Activated CD4-positive, alpha-beta memory T cell treated with anti-CD3 and anti-CD28 coated beads for 36 hours (primary cell): ENCODE data around the gene RHBDL3. TPM values are rescaled to one million over a fixed set of nuclear protein-coding genes. Genes with fewer than 3 reads are reported as not detected.
"Not testable (repeated sequence)": the region's sequence is repeated elsewhere in the genome, so short reads cannot be mapped to it uniquely, and the experiment has no call there.

Experiments used
- CTCF ChIA-PET: fragments of 350-600 bp; sonication (Branson Sonifier 250); formaldehyde crosslinking; loops from one replicate; lab custom pipeline; 2021; ENCODE audit warnings: antibody characterized with exemption, inconsistent platforms; lab: Charles Lee
- POLR2A ChIA-PET: fragments of 350-600 bp; sonication (Branson Sonifier 250); formaldehyde crosslinking; loops from one replicate; lab custom pipeline; 2021; ENCODE audit warnings: antibody characterized with exemption; lab: Charles Lee
- DNase-seq: peaks from one replicate; pipeline ENCODE4 v3.0.0-alpha.2; 2020
- H3K27ac Mint-ChIP-seq: one replicate; pipeline ENCODE4 v1.8.0; 2021; ENCODE audit warnings: mixed read lengths
- H3K27me3 Mint-ChIP-seq: one replicate; pipeline ENCODE4 v1.8.0; 2021; ENCODE audit warnings: mixed read lengths
- H3K36me3 Mint-ChIP-seq: one replicate; pipeline ENCODE4 v1.8.0; 2021; ENCODE audit warnings: mixed read lengths
- H3K4me1 Mint-ChIP-seq: one replicate; pipeline ENCODE4 v1.8.0; 2021; ENCODE audit warnings: low read depth, mixed read lengths
- H3K4me3 Mint-ChIP-seq: one replicate; pipeline ENCODE4 v1.8.0; 2021; ENCODE audit warnings: mild to moderate bottlenecking, mixed read lengths
- H3K9me3 Mint-ChIP-seq: one replicate; pipeline ENCODE4 v1.8.0; 2021; ENCODE audit warnings: mixed read lengths
- intact Hi-C: fragments of 100-400 bp; cut with micrococcal nuclease; formaldehyde crosslinking; loops from one replicate; pipeline ENCODE4 v1.15.1; 2023
- total RNA-seq, 2 experiments: library from RNA; stranded (reverse); gene quantifications; one replicate each; pipeline ENCODE4 v1.2.3, GENCODE V29; 2021

RHBDL3 gene
- total RNA-seq, 2 experiments from 2014 or later = 0.17 TPM; not detected in 1

DNA sequence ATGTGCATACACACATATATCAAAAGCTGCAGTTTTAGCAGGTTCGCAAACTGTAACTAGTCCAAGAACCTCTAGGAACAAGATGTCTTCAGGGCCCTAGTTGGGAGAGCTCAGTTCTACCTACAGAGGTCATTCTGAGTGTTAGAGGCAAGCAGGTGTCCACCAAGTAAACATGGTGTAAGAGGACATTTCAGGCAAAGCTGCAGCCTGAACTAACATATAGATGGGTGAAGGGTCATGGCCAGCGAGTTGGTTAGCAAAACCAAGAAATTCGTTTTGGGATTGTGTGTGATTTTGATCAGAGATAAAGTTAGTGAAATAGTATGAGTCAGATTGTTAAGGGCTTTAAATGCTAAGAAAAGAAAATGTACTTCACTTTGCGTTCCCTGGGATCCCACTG, 51.7 kb downstream of the RHBDL3 start:
- peaks cover 8% of the 10 kb centered on the region for H3K27me3 Mint-ChIP-seq
- H3K4me1 Mint-ChIP-seq = no peaks in the 10 kb centered on the region
- no peaks in the 10 kb centered on the region for H3K9me3 Mint-ChIP-seq
- CTCF ChIA-PET = interaction anchor here (1.2 to 1.6 kb wide), 2 partner anchors 65 to 341 kb away, joined by 3 to 9 read pairs; no protein-coding TSS in a partner anchor
- H3K4me3 Mint-ChIP-seq = no peak overlapping the region
- POLR2A ChIA-PET = no interaction called here
- no peak for DNase-seq
- H3K27ac Mint-ChIP-seq = no peak overlapping the region
- H3K36me3 Mint-ChIP-seq = no peaks in the 10 kb centered on the region
- intact Hi-C loops = loop anchor here (5.0 kb wide), 1 partner anchor 50 kb away; the partner anchor contains the start of gene RHBDL3

DNA sequence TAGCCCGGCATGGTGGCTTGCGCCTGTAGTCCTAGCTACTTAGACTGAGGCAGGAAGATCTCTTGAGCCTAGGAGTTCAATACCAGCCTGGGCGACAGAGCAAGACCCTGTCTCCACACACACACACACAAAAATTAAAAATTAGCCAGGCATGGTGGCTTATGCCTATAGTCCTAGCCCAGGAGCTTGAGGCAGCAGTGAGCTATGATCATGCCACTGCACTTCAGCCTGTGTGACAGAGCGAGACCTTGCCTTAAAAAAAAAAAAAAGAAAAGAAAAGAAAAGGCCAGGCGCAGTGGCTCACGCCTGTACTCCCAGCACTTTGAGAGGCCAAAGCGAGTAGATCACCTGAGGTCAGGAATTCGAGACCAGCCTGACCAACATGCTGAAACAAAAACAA, 52.4 kb downstream of the RHBDL3 start:
- intact Hi-C loops = loop anchor here (5.0 kb wide), 1 partner anchor 51 kb away; the partner anchor contains the start of gene RHBDL3

DNA sequence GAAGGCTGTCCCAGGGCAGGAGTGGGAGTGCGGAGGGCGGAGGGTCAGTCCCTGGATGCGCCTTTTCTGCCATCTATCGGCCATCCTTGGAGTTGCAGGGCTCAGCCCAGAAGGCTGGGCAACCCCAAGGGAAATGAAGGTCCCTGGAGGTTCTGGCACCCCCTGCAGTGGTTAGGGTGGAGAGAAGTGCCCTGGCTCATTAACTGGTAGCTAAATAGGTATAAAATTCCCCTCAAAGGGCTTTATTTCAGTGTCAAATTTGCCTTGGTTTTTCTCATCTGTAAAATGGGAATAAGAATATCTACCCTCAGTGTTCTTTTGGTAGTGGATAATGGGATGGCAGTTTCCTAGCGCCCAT, 53.9 kb downstream of the RHBDL3 start:
- CTCF ChIA-PET = interaction anchor here (0.6 to 5.9 kb wide), 11 partner anchors 9 to 177 kb away, joined by 3 to 70 read pairs (median 4); partner anchors contain the start of gene RHOT1
- no peaks in the 10 kb centered on the region for H3K36me3 Mint-ChIP-seq
- H3K9me3 Mint-ChIP-seq = no peaks in the 10 kb centered on the region
- H3K27me3 Mint-ChIP-seq = peaks cover 8% of the 10 kb centered on the region
- POLR2A ChIA-PET = interaction anchor here (1.1 kb wide), 1 partner anchor 14 kb away, joined by 3 read pairs; no protein-coding TSS in a partner anchor
- H3K4me3 Mint-ChIP-seq = peak overlapping the region; percentile 51
- peaks cover 13% of the 10 kb centered on the region for H3K4me1 Mint-ChIP-seq
- peak; percentile 87 for DNase-seq
- no peak overlapping the region for H3K27ac Mint-ChIP-seq
- intact Hi-C loops = loop anchor here (1.0 to 5.0 kb wide), 2 partner anchors 52 to 66 kb away; partner anchors contain the start of gene RHBDL3

More for the DNA sequence above, 52.4 kb downstream of the RHBDL3 start:
- H3K36me3 Mint-ChIP-seq = no peaks in the 10 kb centered on the region
- H3K27ac Mint-ChIP-seq = no peak overlapping the region
- DNase-seq = no peak
- ChIA-PET CTCF (interaction anchor here (1.2 to 5.9 kb wide), 7 partner anchors 38 to 340 kb away, joined by 3 to 70 read pairs (median 9); no protein-coding TSS in a partner anchor), POLR2A (no interaction called here)
- peaks cover 8% of the 10 kb centered on the region for H3K27me3 Mint-ChIP-seq
- H3K9me3 Mint-ChIP-seq = no peaks in the 10 kb centered on the region
- no peak overlapping the region for H3K4me3 Mint-ChIP-seq
- no peaks in the 10 kb centered on the region for H3K4me1 Mint-ChIP-seq

DNA sequence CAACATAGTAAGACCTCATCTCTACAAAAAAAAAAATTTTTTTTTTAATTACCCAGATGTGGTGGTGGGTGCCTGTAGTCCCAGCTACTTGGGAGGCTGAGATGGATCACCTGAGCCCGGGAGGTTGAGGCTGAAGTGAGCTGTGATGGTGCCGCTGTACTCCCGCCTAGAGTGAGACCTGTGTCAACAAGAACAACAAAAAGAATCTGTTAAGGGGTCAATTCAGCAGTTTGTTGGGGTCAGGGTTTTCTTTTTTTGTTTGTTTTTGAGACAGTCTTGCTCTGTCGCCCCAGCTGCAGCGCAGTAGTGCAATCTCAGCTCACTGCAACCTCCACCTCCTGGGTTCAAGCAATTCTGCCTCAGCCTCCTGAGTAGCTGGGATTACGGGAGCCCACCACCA, 54.4 kb downstream of the RHBDL3 start:
- H3K4me3 Mint-ChIP-seq, H3K36me3 Mint-ChIP-seq, DNase-seq, H3K9me3 Mint-ChIP-seq, H3K27me3 Mint-ChIP-seq, intact Hi-C loops, H3K27ac Mint-ChIP-seq: not testable (repeated sequence)
- ChIA-PET POLR2A (interaction anchor here (1.1 kb wide), 1 partner anchor 14 kb away, joined by 3 read pairs; no protein-coding TSS in a partner anchor), CTCF (interaction anchor here (0.5 to 5.9 kb wide), 13 partner anchors 8 to 182 kb away, joined by 3 to 70 read pairs (median 4); partner anchors contain the start of gene RHOT1)
- H3K4me1 Mint-ChIP-seq = peaks cover 13% of the 10 kb centered on the region

DNA sequence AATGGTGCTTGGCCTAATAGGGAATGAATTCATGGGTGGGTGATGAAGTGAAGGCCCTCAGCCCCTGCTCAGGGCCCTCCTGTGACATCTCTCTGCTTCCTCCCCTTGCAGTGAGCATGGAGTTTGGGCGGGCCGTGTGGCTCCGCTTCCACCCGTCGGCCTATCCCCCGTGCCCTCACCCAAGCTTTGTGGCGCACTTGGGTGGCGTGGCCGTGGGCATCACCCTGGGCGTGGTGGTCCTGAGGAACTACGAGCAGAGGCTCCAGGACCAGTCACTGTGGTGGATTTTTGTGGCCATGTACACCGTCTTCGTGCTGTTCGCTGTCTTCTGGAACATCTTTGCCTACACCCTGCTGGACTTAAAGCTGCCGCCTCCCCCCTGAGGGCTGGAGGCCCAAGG, 55.2 kb downstream of the RHBDL3 start:
- POLR2A ChIA-PET = interaction anchor here (1.1 kb wide), 1 partner anchor 13 kb away, joined by 3 read pairs; no protein-coding TSS in a partner anchor
- H3K36me3 Mint-ChIP-seq = no peaks in the 10 kb centered on the region
- H3K27ac Mint-ChIP-seq = no peak overlapping the region
- CTCF ChIA-PET = interaction anchor here (0.5 to 5.9 kb wide), 10 partner anchors 9 to 183 kb away, joined by 3 to 70 read pairs (median 4); no protein-coding TSS in a partner anchor
- DNase-seq = no peak
- H3K4me3 Mint-ChIP-seq = no peak overlapping the region
- no peaks in the 10 kb centered on the region for H3K9me3 Mint-ChIP-seq
- H3K27me3 Mint-ChIP-seq = peaks cover 6% of the 10 kb centered on the region
- intact Hi-C loops = no loop called here
- peaks cover 13% of the 10 kb centered on the region for H3K4me1 Mint-ChIP-seq

DNA sequence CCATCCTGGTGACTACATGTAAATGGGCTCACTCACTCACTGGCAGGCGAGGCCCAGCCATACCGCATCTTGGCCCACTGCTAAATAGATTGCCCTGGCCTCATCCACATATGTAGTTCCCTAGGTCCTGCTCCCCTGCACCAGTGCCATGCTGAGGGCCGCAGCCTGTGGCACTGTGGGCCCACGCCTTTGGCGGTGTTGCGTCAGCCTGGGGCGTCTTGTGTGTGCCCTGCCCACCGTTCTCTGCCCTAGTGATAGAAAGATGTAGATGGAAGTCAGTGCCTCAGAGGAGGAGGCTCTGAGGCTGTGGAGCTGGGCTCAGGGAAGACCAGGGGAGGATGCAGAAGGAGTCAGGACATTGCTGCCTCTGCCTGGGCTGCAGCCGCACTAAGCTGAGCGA, 57.4 kb downstream of the RHBDL3 start:
- H3K36me3 Mint-ChIP-seq = no peaks in the 10 kb centered on the region
- no peak overlapping the region for H3K27ac Mint-ChIP-seq
- no peak for DNase-seq
- H3K4me3 Mint-ChIP-seq = no peak overlapping the region
- ChIA-PET CTCF (interaction anchor here (1.1 to 5.9 kb wide), 2 partner anchors 9 to 70 kb away, joined by 4 to 70 read pairs; no protein-coding TSS in a partner anchor), POLR2A (no interaction called here)
- H3K4me1 Mint-ChIP-seq = peaks cover 13% of the 10 kb centered on the region
- intact Hi-C loops = no loop called here
- no peaks in the 10 kb centered on the region for H3K9me3 Mint-ChIP-seq
- H3K27me3 Mint-ChIP-seq = peaks cover 3% of the 10 kb centered on the region

DNA sequence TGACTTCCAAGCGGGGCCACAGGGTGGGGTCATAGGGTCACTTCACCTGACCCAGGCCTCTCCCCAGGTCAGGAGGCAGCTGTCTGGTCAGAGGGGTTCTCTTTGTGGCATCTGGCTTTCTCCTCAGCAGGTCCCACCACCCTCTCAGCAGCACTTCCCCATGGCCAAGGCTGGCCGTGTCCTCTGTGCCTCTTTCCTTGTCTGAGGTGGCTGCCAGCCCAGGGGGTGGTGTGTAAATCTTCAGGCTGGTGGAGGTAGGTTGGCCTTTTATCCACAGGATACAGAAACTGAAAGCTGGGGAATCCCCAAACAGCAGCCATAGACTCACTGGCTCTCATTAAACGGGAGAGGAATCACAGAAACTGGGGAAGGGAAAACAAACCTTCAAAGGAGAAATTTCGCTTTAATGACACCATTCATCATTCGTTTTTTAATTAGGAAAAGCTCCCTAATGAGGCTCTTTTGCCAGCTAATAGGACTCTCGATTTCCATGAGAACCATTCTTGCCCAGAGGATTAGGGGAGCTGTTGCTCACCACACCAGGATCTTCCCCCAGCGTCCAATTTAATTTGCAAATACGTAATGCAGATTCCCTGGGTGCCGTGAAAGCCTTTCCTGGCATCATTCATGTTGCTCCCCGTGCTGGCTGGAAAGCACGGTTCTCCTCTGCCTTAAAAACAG, 58.3 kb downstream of the RHBDL3 start:
- POLR2A ChIA-PET = interaction anchor here (0.5 kb wide), 1 partner anchor 181 kb away, joined by 3 read pairs; the partner anchor contains the start of gene RHOT1
- no peaks in the 10 kb centered on the region for H3K9me3 Mint-ChIP-seq

DNA sequence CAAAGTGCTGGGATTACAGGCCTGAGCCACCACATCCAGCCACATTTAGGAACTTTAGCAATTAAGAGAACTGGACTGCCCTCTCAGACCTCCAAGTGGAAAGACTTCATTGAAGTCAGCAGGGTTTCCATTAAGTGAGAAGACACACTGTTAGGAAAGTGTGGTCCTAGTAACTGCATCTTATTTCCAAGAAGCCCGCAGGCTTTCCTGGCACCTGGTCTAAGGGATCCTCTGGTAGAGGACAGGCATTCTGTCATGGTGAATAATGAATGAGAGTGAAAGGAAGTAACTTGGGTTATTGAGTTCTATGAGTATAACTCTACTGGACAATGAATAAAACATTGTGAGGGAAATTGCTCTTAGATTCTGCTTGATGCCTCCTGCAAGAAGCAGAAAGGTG, 62.3 kb downstream of the RHBDL3 start:
- no peak for DNase-seq
- intact Hi-C loops = no loop called here
- no peak overlapping the region for H3K4me3 Mint-ChIP-seq
- H3K9me3 Mint-ChIP-seq = no peaks in the 10 kb centered on the region
- no peak overlapping the region for H3K27ac Mint-ChIP-seq
- no peaks in the 10 kb centered on the region for H3K27me3 Mint-ChIP-seq
- CTCF ChIA-PET = interaction anchor here (0.6 to 1.0 kb wide), 2 partner anchors 9 to 73 kb away, joined by 3 to 4 read pairs; no protein-coding TSS in a partner anchor
- peaks cover 2% of the 10 kb centered on the region for H3K36me3 Mint-ChIP-seq
- POLR2A ChIA-PET = no interaction called here
- peaks cover 38% of the 10 kb centered on the region for H3K4me1 Mint-ChIP-seq

More for the DNA sequence above, 58.3 kb downstream of the RHBDL3 start:
- H3K4me3 Mint-ChIP-seq = no peak overlapping the region
- peaks cover under 1% of the 10 kb centered on the region for H3K27me3 Mint-ChIP-seq
- CTCF ChIA-PET = interaction anchor here (0.6 to 5.9 kb wide), 4 partner anchors 10 to 71 kb away, joined by 3 to 70 read pairs (median 4); no protein-coding TSS in a partner anchor
- DNase-seq = peak; percentile 50
- H3K27ac Mint-ChIP-seq = no peak overlapping the region
- intact Hi-C loops = no loop called here
- no peaks in the 10 kb centered on the region for H3K36me3 Mint-ChIP-seq
- H3K4me1 Mint-ChIP-seq = peaks cover 13% of the 10 kb centered on the region

DNA sequence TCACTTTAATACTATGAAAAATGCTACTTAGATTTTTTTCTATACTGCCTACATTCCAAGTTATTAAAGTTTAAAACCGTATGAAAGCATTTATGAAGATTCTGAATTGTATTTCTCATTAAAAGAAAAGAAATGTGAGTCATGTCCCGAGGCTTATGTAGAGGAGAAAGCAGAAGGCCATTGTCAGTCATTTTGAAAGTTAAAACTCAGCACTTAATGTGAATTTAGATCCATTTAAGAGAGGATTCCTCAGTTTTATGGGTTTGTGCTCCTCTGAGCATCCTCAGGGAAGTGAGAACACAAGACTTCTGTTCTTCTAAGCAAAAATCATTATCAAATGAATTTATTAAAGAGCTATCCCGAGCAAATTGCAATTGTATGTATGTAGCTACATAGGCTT, 64.5 kb downstream of the RHBDL3 start:
- Mint-ChIP-seq H3K27ac (peak overlapping the region; percentile 60), H3K4me3 (no peak overlapping the region), H3K27me3 (no peaks in the 10 kb centered on the region), H3K9me3 (no peaks in the 10 kb centered on the region), H3K4me1 (peaks cover 25% of the 10 kb centered on the region), H3K36me3 (peaks cover 11% of the 10 kb centered on the region)
- ChIA-PET CTCF (interaction anchor here (0.6 to 2.6 kb wide), 4 partner anchors 10 to 114 kb away, joined by 3 to 6 read pairs (median 3); partner anchors contain the start of gene PSMD11), POLR2A (interaction anchor here (0.7 kb wide), 1 partner anchor 227 kb away, joined by 5 read pairs; no protein-coding TSS in a partner anchor)
- DNase-seq = no peak
- intact Hi-C loops = no loop called here

DNA sequence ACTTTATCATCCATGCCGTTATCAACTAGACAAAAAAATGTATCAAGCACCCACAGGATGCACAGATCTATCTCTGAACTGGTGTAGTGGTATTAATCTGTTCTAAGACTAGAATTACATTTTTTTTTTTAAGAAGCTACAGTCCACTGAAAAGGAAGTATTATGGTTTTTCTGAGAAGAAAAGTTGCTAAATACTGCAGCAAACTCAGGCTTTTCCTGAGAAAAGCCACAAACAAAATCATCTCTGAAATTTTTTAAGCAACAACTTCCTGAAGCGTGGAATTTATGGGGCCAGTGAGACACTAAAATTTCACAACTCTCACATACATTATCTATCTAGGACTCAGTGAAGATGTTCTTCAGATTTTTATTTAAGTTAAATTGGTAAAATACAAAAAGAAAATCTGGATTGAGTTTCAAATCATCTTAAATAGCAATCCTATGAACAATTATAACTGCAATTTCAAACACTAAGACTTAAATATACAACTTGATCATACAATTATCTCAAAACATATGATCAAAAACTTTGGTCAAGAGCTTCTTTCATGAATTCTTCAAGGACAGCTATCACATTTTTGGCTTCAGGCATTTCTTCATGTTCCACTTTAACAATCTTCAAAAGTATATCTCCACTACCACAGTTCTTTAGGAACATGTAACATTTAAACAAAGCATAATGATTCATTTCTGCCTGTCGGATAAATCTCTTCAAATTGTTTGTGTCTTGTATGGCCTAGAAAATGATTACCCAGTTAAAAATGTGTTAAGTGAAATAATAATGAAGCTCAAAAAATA, 65.8 kb downstream of the RHBDL3 start:
- ChIA-PET POLR2A (interaction anchor here (0.7 kb wide), 1 partner anchor 9 kb away, joined by 3 read pairs; no protein-coding TSS in a partner anchor), CTCF (interaction anchor here (0.6 to 2.6 kb wide), 7 partner anchors 9 to 131 kb away, joined by 3 to 7 read pairs (median 4); partner anchors contain the start of gene PSMD11)
- Mint-ChIP-seq H3K27ac (peak overlapping the region; percentile 70), H3K4me3 (no peak overlapping the region), H3K9me3 (no peaks in the 10 kb centered on the region), H3K27me3 (no peaks in the 10 kb centered on the region), H3K36me3 (peaks cover 11% of the 10 kb centered on the region), H3K4me1 (peaks cover 25% of the 10 kb centered on the region)
- intact Hi-C loops = no loop called here
- no peak for DNase-seq

DNA sequence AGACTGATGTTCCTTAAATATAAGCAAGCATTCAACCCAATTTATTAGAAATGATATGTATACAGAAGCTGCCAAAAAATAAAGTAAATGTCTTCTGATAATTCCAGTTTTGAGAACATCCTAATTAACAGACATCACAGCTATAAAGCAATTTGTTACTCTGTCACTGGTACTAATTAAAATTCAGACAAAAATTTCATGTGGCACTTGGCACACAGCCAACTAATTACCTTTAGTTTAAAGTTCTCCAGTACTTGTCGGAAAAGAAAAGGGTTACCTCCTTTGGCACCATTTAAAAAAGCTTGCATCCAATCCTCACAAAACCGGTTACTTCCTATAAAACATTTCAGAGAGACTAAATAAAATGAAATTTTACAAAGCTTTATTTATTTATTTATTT, 67.6 kb downstream of the RHBDL3 start:
- intact Hi-C loops = no loop called here
- DNase-seq = no peak
- Mint-ChIP-seq H3K4me1 (peaks cover 25% of the 10 kb centered on the region), H3K36me3 (peaks cover 14% of the 10 kb centered on the region), H3K27ac (no peak overlapping the region), H3K4me3 (no peak overlapping the region), H3K9me3 (no peaks in the 10 kb centered on the region), H3K27me3 (no peaks in the 10 kb centered on the region)
- POLR2A ChIA-PET = interaction anchor here (1.1 kb wide), 1 partner anchor 13 kb away, joined by 3 read pairs; no protein-coding TSS in a partner anchor
- CTCF ChIA-PET = no interaction called here
